H1 (cell line): ENCODE data around the gene HAPLN3. TPM values are rescaled to one million over a fixed set of nuclear protein-coding genes. Genes with fewer than 3 reads are reported as not detected.

Source experiments
- CTCF ChIA-PET: fragments of 300-600 bp; sonication (Branson Sonifier 250); formaldehyde crosslinking; loops from one replicate; lab custom pipeline; 2021; ENCODE audit not compliant: partially characterized antibody; lab: Charles Lee
- POLR2A ChIA-PET: fragments of 300-600 bp; sonication (Branson Sonifier 250); formaldehyde crosslinking; loops from one replicate; lab custom pipeline; 2021; ENCODE audit warnings: inconsistent platforms; ENCODE audit not compliant: partially characterized antibody; lab: Charles Lee
- DNase-seq, 2 experiments: peaks; one replicate each; pipeline versions ENCODE4 v3.0.0 to v3.0.0-alpha.2; 2010 to 2022; ENCODE audit warnings: low spot score in 2 of 2, low read depth in 1 of 2, mixed read lengths in 1 of 2
- FAIRE-seq: peaks from 2 replicates; lab custom pipeline; 2011; peaks lifted over from hg19 to GRCh38; lab: Jason Lieb, UNC
- H2AFZ ChIP-seq: 2 replicates; pipeline ENCODE4 v1.8.1; 2012; ENCODE audit warnings: low read length, inconsistent platforms
- H2AK5ac ChIP-seq: 2 replicates; pipeline ENCODE4 v1.6.1; 2013; ENCODE audit warnings: low read depth, low read length
- H2BK120ac ChIP-seq: replicated peaks from 2 replicates; pipeline ENCODE3; 2013; ENCODE audit warnings: low read depth, low read length, inconsistent platforms
- H2BK12ac ChIP-seq: 2 replicates; pipeline ENCODE4 v1.6.1; 2013; ENCODE audit warnings: low read depth, low read length
- H2BK15ac ChIP-seq: 2 replicates; pipeline ENCODE4 v1.6.1; 2013; ENCODE audit warnings: low read length
- H2BK20ac ChIP-seq: 2 replicates; pipeline ENCODE4 v1.6.1; 2013; ENCODE audit warnings: low read length
- H2BK5ac ChIP-seq: 2 replicates; pipeline ENCODE4 v1.6.1; 2013; ENCODE audit warnings: low read depth, low read length
- H3K14ac ChIP-seq: 2 replicates; pipeline ENCODE4 v1.6.1; 2013; ENCODE audit warnings: inconsistent platforms; ENCODE audit not compliant: insufficient read length
- H3K18ac ChIP-seq: 2 replicates; pipeline ENCODE4 v1.6.1; 2013; ENCODE audit warnings: low read length; ENCODE audit errors: extremely low read depth
- H3K23ac ChIP-seq: 2 replicates; pipeline ENCODE4 v1.6.1; 2013; ENCODE audit warnings: inconsistent platforms; ENCODE audit not compliant: insufficient read length
- H3K23me2 ChIP-seq: 2 replicates; pipeline ENCODE4 v1.6.1; 2013; ENCODE audit warnings: low read depth, low read length
- H3K27ac ChIP-seq: 2 replicates; pipeline ENCODE4 v1.6.1; 2011; ENCODE audit warnings: low read depth, low read length, inconsistent platforms
- H3K27me3 ChIP-seq, 4 experiments: replicated peaks in 1 of 4; 1 replicate in 1 of 4; 2 replicates in 3 of 4; pipeline versions ENCODE4 v1.6.1 to v1.8.1; 2011 to 2013; ENCODE audit warnings: low read length in 3 of 4, mild to moderate bottlenecking in 3 of 4, inconsistent platforms in 2 of 4, mixed read lengths in 2 of 4, moderate library complexity in 1 of 4; ENCODE audit not compliant: control insufficient read depth in 3 of 4, insufficient read depth in 3 of 4; ENCODE audit errors: extremely low read depth in 1 of 4
- H3K36me3 ChIP-seq, 4 experiments: 2 replicates each; pipeline versions ENCODE4 v1.6.1 to v1.8.1; 2011 to 2013; ENCODE audit warnings: mild to moderate bottlenecking in 4 of 4, low read length in 3 of 4, moderate library complexity in 2 of 4, control low read depth in 1 of 4, inconsistent platforms in 1 of 4; ENCODE audit not compliant: insufficient read depth in 4 of 4, control insufficient read depth in 2 of 4
- H3K4ac ChIP-seq: replicated peaks from 2 replicates; pipeline ENCODE3; 2013; ENCODE audit warnings: low read length, low read depth, mixed read lengths, inconsistent platforms; ENCODE audit not compliant: insufficient read length
- H3K4me1 ChIP-seq, 4 experiments: replicated peaks in 1 of 4; 1 replicate in 1 of 4; 2 replicates in 3 of 4; pipeline versions ENCODE4 v1.6.1 to v1.8.1; 2011 to 2013; ENCODE audit warnings: low read length in 3 of 4, inconsistent platforms in 2 of 4, mixed read lengths in 1 of 4; ENCODE audit not compliant: insufficient read depth in 4 of 4, control insufficient read depth in 3 of 4
- H3K4me2 ChIP-seq, 2 experiments: 2 replicates each; pipeline versions ENCODE4 v1.6.1 to v1.8.1; 2011 to 2013; ENCODE audit warnings: low read depth in 2 of 2, low read length in 2 of 2, control low read depth in 1 of 2, inconsistent platforms in 1 of 2, mild to moderate bottlenecking in 1 of 2; ENCODE audit not compliant: insufficient read depth in 1 of 2
- H3K4me3 ChIP-seq, 4 experiments: fragments of 200-600, 300-600 bp in 1 of 4; sonication (generic), shearing (Covaris generic), sonication (Bioruptor Twin) in 1 of 4; 2 replicates each; pipeline versions ENCODE4 v1.5.1 to v1.8.1; 2011 to 2016; ENCODE audit warnings: low read length in 4 of 4, low read depth in 3 of 4, control low read depth in 2 of 4, inconsistent platforms in 2 of 4, mild to moderate bottlenecking in 2 of 4, mixed read lengths in 1 of 4, moderate library complexity in 1 of 4; ENCODE audit not compliant: insufficient read depth in 2 of 4; ENCODE audit errors: extremely low read depth in 1 of 4
- H3K56ac ChIP-seq: replicated peaks from 2 replicates; pipeline ENCODE3; 2013; ENCODE audit warnings: low read depth, mild to moderate bottlenecking, mixed read lengths, low read length, inconsistent platforms; ENCODE audit not compliant: insufficient read length
- H3K79me1 ChIP-seq: 2 replicates; pipeline ENCODE4 v1.6.1; 2013; ENCODE audit warnings: low read depth, low read length, control low read depth
- H3K79me2 ChIP-seq, 2 experiments: 2 replicates each; pipeline versions ENCODE4 v1.6.1 to v1.8.1; 2012 to 2013; ENCODE audit warnings: low read length in 2 of 2, mild to moderate bottlenecking in 2 of 2, inconsistent platforms in 1 of 2; ENCODE audit not compliant: insufficient read depth in 2 of 2, control insufficient read depth in 1 of 2
- H3K9ac ChIP-seq, 4 experiments: replicated peaks in 1 of 4; 1 replicate in 1 of 4; 2 replicates in 3 of 4; pipeline versions ENCODE4 v1.6.1 to v1.8.1; 2011 to 2013; ENCODE audit warnings: low read depth in 3 of 4, low read length in 3 of 4, control low read depth in 2 of 4, mild to moderate bottlenecking in 2 of 4, moderate library complexity in 2 of 4, inconsistent platforms in 1 of 4; ENCODE audit errors: extremely low read depth in 1 of 4
- H3K9me3 ChIP-seq, 2 experiments: 2 replicates each; pipeline versions ENCODE4 v1.6.1 to v1.8.1; 2012 to 2013; ENCODE audit warnings: mild to moderate bottlenecking in 2 of 2, moderate library complexity in 2 of 2, control low read depth in 1 of 2, inconsistent platforms in 1 of 2, low read depth in 1 of 2, low read length in 1 of 2, mixed read lengths in 1 of 2; ENCODE audit not compliant: insufficient read depth in 2 of 2
- H4K20me1 ChIP-seq, 2 experiments: replicated peaks in 1 of 2; 2 replicates each; pipeline versions ENCODE3 to v1.8.1; 2011 to 2013; ENCODE audit warnings: inconsistent platforms in 2 of 2, low read length in 2 of 2, mild to moderate bottlenecking in 1 of 2; ENCODE audit not compliant: insufficient read depth in 2 of 2, control insufficient read depth in 1 of 2
- H4K5ac ChIP-seq: 2 replicates; pipeline ENCODE4 v1.6.1; 2013; ENCODE audit warnings: low read length, low read depth, mixed read lengths, inconsistent platforms; ENCODE audit not compliant: insufficient read length
- H4K8ac ChIP-seq: 2 replicates; pipeline ENCODE4 v1.8.0; 2013; ENCODE audit warnings: mild to moderate bottlenecking, moderate library complexity, low read length, inconsistent platforms; ENCODE audit not compliant: insufficient read depth; ENCODE audit errors: extremely low read depth
- H4K91ac ChIP-seq: replicated peaks from 2 replicates; pipeline ENCODE3; 2013; ENCODE audit warnings: low read length, mixed read lengths, inconsistent platforms; ENCODE audit not compliant: insufficient read length
- MAFK ChIP-seq: IDR thresholded peaks from 2 replicates; pipeline ENCODE4 v1.6.1; 2012; ENCODE audit warnings: low read depth, mild to moderate bottlenecking, improper control_type of control experiment, low read length
- MAX ChIP-seq: IDR thresholded peaks from 2 replicates; pipeline ENCODE4 v1.6.1; 2012; ENCODE audit warnings: inconsistent platforms
- RNF2 ChIP-seq: fragments of 200-900, 300-1000 bp; sonication (generic); IDR thresholded peaks from 2 replicates; pipeline ENCODE4 v1.7.1; 2016; ENCODE audit warnings: borderline replicate concordance, low read depth, mild to moderate bottlenecking, antibody characterized with exemption, low read length; ENCODE audit not compliant: poor library complexity, severe bottlenecking; ENCODE audit errors: missing control alignments
- SIRT6 ChIP-seq: IDR thresholded peaks from one replicate; pipeline ENCODE4 v1.7.1; 2012; ENCODE audit warnings: low read length, inconsistent platforms
- SIX5 ChIP-seq: IDR thresholded peaks from 2 replicates; pipeline ENCODE4 v1.6.1; 2011; ENCODE audit warnings: mild to moderate bottlenecking, low read depth, low read length
- TBP ChIP-seq: IDR thresholded peaks from 2 replicates; pipeline ENCODE4 v1.6.1; 2011; ENCODE audit warnings: low read depth, low read length, improper control_type of control experiment
- TEAD4 ChIP-seq: IDR thresholded peaks from 2 replicates; pipeline ENCODE4 v1.6.1; 2012; ENCODE audit warnings: low read depth, low read length, inconsistent platforms, mixed read lengths
- USF2 ChIP-seq: IDR thresholded peaks from 2 replicates; pipeline ENCODE4 v1.6.1; 2011; ENCODE audit warnings: low read length, improper control_type of control experiment
- WGBS, 2 experiments: shearing (Covaris generic) in 1 of 2; methylation state at CpG; one replicate each; pipeline versions ENCODE4 v1.1.6 to v1.1.7; 2013 to 2015; ENCODE audit warnings: low lambda C conversion rate in 2 of 2, mixed read lengths in 2 of 2, inconsistent platforms in 1 of 2, low coverage in 1 of 2, missing lambda C conversion rate in 1 of 2; ENCODE audit not compliant: insufficient replicate concordance in 2 of 2, insufficient coverage in 1 of 2, insufficient read length in 1 of 2; ENCODE audit errors: extremely low coverage in 1 of 2, missing lambda C conversion rate in 1 of 2; 5-methylcytosine and 5-hydroxymethylcytosine counted together
- polyA plus RNA-seq, 7 experiments: library from polyadenylated mRNA; depleted of rRNA in 3 of 7; stranded (reverse) in 5 of 7; unstranded in 2 of 7; fragments of >200 nt in 5 of 7; fragments of 200-250 nt in 2 of 7; gene quantifications; 1 replicate in 5 of 7; 2 replicates in 1 of 7; 4 replicates in 1 of 7; pipeline versions ENCODE4 v1.2.1 to v1.2.3, GENCODE V29; 2011 to 2013; ENCODE audit warnings: missing spikeins in 2 of 7, mixed read lengths in 2 of 7
- total RNA-seq: library from RNA; stranded (reverse); fragmentation: NEBNext Ultra II Directional; extraction: Animal tissue kit (Norgen Biotek cat#: 25700); gene quantifications from 2 replicates; pipeline ENCODE4 v1.2.1, GENCODE V29; 2021

The HAPLN3 gene
- total and polyA plus RNA-seq, 2 of the 8 experiments (the other 6 are each of a cell fraction or from before 2014, with no cell fraction given): 76.2 to 79.7 TPM

DNA sequence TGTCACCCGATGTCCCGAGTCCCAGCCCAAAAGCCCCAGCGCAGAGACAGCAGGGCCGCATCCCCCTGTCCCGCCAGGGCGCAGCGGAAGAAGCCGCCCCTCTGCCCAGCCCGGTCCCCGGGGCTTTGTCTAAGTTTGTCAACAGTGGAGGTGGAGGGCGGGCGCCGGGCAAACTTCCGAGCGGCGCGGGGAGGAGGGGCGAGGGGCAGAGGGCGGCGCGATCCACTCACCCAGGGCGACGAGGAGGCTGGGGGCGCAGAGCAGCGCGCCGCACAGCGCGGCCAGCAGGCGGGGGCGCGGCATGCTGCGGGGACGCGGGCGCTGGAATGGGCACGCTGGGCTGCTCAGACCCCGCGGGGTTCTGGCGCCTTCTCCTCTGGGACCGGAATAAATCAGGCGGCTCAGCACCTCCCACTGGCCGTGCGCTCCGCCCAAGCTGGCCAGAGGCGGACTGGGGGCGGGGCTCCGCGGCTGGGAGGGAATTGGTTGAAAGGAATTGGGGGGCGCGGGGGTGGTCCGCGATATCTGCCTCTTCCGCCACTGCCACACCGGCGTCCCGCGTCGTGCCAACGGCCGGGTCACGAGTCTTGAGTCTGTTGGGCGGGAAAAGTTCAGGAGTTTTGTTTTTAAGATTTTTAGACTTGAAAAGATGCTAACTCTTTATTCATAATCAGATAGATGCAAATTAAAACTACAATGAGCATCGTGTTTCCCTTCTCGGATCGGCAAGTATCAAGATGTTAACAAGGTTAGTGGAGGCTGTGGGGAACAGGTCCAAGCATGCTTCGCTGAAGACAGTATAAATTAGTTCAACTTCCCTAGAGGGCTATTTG, 17.9 kb upstream of the HAPLN3 start, which contains the start of gene MFGE8:
Gene MFGE8, minus strand, starts transcription at position 363 of the 833 bp plus-strand sequence. Its CDS starts 60 bp downstream, at position 303.
- Histone ChIP-seq H3K56ac (peak within 1 kb of the TSS; percentile 54), H2AFZ (no peak within 1 kb of the TSS), H3K4me3 (peak within 1 kb of the TSS; percentile 74 to 90 (median 84)), H3K36me3 (peaks cover 22 to 38% (median 26%) of the 10 kb centered on the region in 4 experiments), H2BK12ac (0 out of 2 replicates have a peak within 1 kb of the TSS, but pooled peaks have one; percentile 60), H2BK20ac (no peak within 1 kb of the TSS), H2BK5ac (peak within 1 kb of the TSS; percentile 58), H4K5ac (peak within 1 kb of the TSS; percentile 74), H2BK15ac (no peak within 1 kb of the TSS), H3K9me3 (no peaks in the 10 kb centered on the region), H4K8ac (peak within 1 kb of the TSS; percentile 66), H3K79me2 (peaks cover 11 to 51% of the 10 kb centered on the region in 2 experiments), H3K4ac (peak within 1 kb of the TSS; percentile 11), H3K14ac (no peak within 1 kb of the TSS), H2AK5ac (no peak within 1 kb of the TSS), H3K79me1 (peaks cover 16% of the 10 kb centered on the region), H2BK120ac (peak within 1 kb of the TSS; percentile 56), H4K91ac (peak within 1 kb of the TSS; percentile 66), H3K27ac (peak within 1 kb of the TSS; percentile 22; the same call in 1 of the 2 replicates), H4K20me1 (peaks cover 29 to 30% of the 10 kb centered on the region in 2 experiments), H3K27me3 (no peaks in the 10 kb centered on the region; a peak in 1 of 7 replicates), H3K4me1 (peaks cover 2 to 26% (median 23%) of the 10 kb centered on the region in 4 experiments), H3K9ac (peak within 1 kb of the TSS; percentile 59 to 72 (median 65)), H3K4me2 (peak within 1 kb of the TSS; percentile 72 to 89), H3K18ac (peak within 1 kb of the TSS; percentile 71; the same call in 1 of the 2 replicates), H3K23me2 (peaks cover 9% of the 10 kb centered on the region; the same call in 1 of the 2 replicates), H3K23ac (no peak within 1 kb of the TSS)
- FAIRE-seq (peak; percentile 24), DNase-seq (peak; percentile 71 to 96)
- POLR2A ChIA-PET: interaction anchor here (0.7 to 27.2 kb wide), 13 partner anchors 8 to 224 kb away, joined by 3 to 607 read pairs (median 4); partner anchors contain the start of gene HAPLN3
- CTCF ChIA-PET: interaction anchor here (0.8 to 6.3 kb wide), 8 partner anchors 9 to 105 kb away, joined by 3 to 30 read pairs (median 6); partner anchors contain the start of gene HAPLN3
- 2% methylated on average over 55 of the region's 67 CpGs; no CpG with 5 or more reads in 1 of the 2 experiments for WGBS, 2 experiments
- TF ChIP-seq TBP (peak; percentile 92), SIX5 (no peak), MAX (peak; percentile 72), TEAD4 (peak; percentile 71), USF2 (no peak), MAFK (no peak), RNF2 (no peak), SIRT6 (no peak)
